IPS-18c (cell line): ENCODE data around the gene SP1.
A peak's percentile ranks its signal among the peaks of the same experiment; 100 is the strongest.
"Not testable (repeated sequence)": the region's sequence is repeated elsewhere in the genome, so short reads cannot be mapped to it uniquely, and the experiment has no call there.

ENCODE experiments used
- H3K4me3 ChIP-seq: 2 replicates; pipeline ENCODE4 v1.7.0; 2013; ENCODE audit warnings: low read depth, mild to moderate bottlenecking, low read length, moderate library complexity; ENCODE audit not compliant: insufficient read depth
- H3K9me3 ChIP-seq: one replicate; pipeline ENCODE4 v1.6.1; 2013; ENCODE audit warnings: mild to moderate bottlenecking, low read length, moderate library complexity; ENCODE audit not compliant: control insufficient read depth, insufficient read depth

SP1 gene

DNA sequence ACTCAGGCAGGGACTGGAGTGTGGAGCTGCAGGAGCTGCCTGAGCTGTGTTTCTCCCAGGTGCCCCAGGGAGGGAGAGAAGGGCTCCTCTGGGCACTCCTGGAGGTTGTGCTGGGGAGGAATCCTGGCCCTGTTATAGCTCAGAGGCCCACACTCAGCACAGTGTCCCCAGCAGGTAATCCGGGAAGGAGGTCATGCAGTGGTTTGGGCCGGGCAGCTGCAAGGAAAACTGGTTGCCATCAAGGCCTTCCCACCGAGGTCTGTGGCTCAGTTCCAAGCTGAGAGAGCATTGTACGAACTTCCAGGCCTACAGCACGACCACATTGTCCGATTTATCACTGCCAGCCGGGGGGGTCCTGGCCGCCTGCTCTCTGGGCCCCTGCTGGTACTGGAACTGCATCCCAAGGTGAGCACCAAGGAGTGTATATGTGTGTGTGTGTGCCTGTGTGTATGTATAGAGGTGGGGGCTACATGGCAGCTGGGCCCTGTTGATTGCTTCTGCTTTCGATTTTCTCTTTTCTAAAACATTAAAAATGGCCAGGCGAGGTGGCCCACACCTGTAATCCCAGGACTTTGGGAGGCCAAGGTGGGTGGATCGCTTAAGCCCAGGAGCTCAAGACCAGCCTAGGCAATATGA lies 45.7 kb downstream of the SP1 start:
- Histone ChIP-seq H3K9me3 (no peaks in the 10 kb centered on the region), H3K4me3 (no peak overlapping the region)

DNA sequence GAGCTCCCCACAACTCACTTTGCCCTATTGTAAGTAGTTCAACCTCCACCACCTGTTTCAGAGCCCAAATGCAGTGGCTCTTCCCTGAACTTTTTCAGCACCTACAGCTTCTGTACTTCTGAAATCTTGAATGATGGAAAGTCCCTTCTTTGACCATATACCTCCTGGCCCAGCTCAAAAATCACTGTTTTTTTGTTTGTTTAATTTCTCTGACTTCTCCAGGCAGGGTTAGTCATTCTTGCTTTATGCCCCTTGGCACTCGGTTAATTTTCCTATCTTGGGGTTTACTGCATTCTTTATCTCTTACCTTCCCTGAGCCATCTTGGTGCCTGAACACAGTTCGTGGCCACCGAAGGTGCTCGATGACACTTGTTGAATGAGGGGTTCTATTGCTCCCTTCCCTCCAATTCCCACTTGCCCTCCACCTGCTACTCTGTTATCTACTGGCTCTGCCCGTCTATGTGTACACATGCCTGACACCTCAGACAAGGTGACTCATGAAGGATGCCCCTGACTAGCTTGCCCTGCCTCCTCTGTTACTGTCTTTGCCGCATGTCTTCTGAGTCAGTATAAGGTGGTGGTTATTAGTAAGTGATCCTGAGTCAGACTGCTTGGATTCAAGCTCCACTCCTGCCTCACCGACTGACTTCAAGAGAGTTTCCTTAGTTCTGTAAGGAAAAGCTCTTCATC lies 48.1 kb downstream of the SP1 start:
- Histone ChIP-seq H3K4me3 (no peak overlapping the region), H3K9me3 (no peaks in the 10 kb centered on the region)

DNA sequence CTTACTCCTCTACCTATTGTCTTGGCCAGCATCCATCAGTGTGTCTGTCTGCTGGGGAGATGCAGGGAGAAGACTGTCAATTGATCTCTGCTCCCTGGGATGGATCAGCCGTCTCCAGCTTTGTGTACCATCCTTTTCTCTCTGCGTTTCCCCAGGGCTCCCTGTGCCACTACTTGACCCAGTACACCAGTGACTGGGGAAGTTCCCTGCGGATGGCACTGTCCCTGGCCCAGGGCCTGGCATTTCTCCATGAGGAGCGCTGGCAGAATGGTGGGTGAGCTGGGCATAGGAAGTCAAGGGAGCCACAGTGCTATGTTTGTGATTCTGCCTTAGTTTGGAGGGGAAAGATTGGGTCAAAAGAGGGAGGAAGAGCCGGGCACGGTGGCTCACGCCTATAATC lies 48.8 kb downstream of the SP1 start:
- H3K9me3 ChIP-seq = no peaks in the 10 kb centered on the region
- H3K4me3 ChIP-seq = no peak overlapping the region

DNA sequence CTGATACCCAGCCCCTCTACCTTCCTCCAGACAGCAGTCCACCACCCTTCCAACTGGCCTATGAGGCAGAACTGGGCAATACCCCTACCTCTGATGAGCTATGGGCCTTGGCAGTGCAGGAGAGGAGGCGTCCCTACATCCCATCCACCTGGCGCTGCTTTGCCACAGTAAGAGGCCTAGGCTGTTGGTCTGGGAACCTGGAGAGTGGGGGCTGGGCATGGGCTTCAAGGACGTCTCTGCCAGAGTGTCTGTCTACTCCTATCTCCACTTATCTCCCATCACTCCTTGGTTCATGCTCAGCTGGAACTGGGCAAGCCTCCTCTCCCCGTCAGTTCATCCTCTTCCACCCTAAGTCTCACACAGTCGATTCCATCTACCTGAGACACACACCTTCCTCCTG lies 50.1 kb downstream of the SP1 start:
- Histone ChIP-seq H3K9me3 (no peaks in the 10 kb centered on the region), H3K4me3 (no peak overlapping the region)

DNA sequence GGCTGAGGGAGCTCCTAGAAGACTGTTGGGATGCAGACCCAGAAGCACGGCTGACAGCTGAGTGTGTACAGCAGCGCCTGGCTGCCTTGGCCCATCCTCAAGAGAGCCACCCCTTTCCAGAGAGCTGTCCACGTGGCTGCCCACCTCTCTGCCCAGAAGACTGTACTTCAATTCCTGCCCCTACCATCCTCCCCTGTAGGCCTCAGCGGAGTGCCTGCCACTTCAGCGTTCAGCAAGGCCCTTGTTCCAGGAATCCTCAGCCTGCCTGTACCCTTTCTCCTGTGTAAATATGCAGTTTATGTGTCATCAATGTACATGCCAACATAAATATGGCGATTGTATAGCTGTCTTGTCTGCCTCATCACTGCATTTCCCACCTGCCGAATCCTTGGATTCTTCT lies 51.2 kb downstream of the SP1 start:
- H3K9me3 ChIP-seq = no peaks in the 10 kb centered on the region
- no peak overlapping the region for H3K4me3 ChIP-seq

DNA sequence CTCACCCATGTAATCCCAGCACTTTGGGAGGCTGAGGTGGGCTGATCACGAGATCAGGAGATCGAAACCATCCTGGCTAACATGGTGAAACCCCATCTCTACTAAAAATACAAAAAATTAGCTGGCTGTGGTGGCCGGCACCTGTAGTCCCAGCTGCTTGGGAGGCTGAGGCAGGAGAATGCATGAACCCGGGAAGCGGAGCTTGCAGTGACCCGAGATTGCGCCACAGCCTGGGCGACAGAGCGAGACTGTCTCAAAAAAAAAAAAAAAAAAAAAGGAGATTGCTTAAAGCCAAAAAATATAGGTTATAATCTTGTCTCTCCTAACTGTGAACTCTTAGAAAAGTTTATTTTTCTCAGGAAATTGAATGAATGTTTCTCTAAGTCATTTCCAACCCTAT lies 55.4 kb downstream of the SP1 start:
- H3K4me3 ChIP-seq, H3K9me3 ChIP-seq: not testable (repeated sequence)

DNA sequence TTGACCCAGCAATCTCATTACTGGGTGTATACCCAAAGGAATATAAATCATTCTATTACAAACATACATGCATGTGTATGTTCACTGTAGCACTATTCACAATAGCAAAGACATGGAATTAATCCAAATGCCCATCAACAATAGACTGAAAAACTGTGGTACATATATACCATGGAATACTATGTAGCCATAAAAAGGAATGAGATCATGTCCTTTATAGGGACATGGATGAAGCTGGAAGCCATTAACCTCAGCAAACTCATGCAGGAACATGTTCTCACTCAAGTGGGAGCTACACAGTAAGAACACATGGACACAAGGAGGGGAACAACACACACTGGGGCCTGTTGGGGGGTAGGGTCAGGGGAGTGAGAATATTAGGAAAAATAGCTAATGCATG lies 59.6 kb downstream of the SP1 start:
- H3K4me3 ChIP-seq, H3K9me3 ChIP-seq: not testable (repeated sequence)

DNA sequence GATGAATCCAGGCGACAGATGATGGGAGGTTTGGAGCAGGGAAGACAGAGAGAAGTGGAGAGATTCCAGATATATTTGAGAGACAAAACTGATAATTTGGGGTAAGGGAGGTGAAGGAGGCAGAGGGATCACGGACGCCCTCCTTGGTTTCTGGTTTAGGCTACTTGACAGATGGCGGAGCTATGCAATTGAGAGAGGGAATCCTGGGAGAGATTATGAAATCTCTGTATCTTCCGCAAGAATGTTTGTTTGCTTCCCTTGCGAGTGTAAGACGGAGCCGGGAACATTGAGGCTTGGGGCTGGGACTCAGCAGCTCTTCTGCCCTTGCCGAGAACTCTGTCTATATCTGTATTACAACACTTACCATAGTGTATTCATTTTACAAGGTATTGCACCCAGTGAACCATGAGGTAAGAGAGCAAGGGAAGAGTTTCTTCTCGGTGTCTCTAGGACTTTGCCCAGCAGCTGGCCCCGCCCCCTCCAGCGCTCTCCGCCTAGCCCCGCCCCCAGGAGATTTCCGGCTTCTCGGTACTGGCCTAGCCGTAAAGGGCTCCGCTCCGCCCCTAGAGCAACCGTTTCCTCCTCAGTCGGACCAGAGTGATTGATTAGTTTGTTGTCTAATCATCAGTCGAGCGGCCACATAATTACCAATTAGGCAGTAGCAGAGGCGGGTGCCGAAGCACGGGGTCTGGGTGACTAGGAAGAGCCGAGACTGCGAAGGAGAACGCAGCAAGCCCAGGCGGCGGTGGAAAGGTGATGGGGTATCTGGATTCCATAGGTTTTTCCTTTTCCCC lies 61.3 kb downstream of the SP1 start, which contains the start of gene PRR13:
Gene PRR13 (plus strand): TSS at position 695 of the 794 bp plus-strand sequence. CDS start 981 bp downstream, outside the sequence.
- peak within 1 kb of the TSS; percentile 82 for H3K4me3 ChIP-seq
- no peaks in the 10 kb centered on the region for H3K9me3 ChIP-seq

DNA sequence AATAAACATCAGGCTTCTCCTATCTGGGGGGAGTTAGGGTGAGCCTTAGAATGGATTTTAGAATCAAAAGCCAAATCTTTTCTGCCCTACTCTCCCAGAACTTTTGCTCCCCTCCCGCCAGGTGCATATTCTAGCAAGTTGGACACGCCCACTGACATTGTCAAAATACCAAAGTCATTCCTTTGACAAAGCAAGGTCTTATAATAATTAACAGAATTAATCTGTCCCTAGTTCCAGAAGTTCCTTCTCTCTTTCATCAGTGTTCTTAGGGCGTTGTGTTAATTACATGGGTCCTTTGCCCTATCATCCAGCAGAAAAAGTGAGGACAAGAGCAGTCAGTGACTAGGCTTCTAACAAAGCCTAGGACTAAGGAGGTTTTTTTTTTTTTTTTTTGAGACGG lies 64.0 kb downstream of the SP1 start:
- no peak overlapping the region for H3K4me3 ChIP-seq
- no peaks in the 10 kb centered on the region for H3K9me3 ChIP-seq

DNA sequence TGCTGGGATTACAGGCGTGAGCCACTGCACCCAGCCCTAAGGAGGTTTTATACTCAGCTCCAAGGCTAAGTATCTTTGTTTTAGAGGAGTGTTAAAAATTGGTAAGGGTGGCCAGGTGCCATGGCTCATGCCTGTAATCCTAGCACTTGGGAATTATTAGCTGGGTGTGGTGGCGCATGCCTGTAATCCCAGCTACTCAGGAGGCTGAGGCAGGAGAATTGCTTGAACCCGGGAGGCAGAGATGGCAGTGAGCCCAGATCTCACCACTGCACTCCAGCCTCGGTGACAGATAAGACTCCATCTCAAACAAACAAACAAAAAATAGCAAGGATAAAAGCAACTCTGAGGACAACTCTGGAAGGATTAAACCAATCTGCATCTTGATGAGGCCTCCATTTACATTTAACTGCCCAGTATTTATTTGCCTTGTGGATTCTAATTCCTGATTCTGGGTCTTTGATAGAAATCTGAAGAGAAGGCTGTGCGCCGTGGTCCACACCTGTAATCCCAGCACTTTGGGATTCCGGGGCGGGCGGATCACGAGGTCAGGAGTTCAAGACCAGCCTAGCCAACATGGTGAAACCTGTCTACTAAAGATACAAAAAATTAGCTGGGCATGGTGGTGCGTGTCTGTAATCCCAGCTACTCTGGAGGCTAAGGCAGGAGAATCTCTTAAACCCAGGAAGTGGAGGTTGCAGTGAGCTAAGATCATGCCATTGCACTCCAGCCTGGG lies 64.8 kb downstream of the SP1 start:
- H3K4me3 ChIP-seq = not testable (repeated sequence)

DNA sequence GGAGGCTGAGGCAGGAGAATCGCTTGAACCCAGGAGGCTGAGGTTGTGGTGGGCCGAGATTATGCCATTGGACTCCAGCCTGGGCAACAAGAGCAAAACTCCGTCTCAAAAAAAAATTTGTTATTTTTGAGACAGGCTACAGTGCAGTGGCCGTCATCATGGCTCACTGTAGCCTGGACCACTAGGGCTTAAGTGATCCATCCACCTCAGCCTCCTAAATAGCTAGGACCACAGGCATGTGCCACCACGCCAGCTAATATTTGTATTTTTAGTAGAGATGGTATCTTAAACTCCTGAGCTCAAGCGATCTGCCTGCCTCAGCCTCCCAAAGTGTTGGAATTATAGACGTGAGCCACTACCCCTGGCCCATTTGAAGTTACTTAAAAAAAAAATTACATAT lies 71.0 kb downstream of the SP1 start:
- no peak overlapping the region for H3K4me3 ChIP-seq
- no peaks in the 10 kb centered on the region for H3K9me3 ChIP-seq

More for the DNA sequence above, 64.8 kb downstream of the SP1 start:
- not testable (repeated sequence) for H3K9me3 ChIP-seq

DNA sequence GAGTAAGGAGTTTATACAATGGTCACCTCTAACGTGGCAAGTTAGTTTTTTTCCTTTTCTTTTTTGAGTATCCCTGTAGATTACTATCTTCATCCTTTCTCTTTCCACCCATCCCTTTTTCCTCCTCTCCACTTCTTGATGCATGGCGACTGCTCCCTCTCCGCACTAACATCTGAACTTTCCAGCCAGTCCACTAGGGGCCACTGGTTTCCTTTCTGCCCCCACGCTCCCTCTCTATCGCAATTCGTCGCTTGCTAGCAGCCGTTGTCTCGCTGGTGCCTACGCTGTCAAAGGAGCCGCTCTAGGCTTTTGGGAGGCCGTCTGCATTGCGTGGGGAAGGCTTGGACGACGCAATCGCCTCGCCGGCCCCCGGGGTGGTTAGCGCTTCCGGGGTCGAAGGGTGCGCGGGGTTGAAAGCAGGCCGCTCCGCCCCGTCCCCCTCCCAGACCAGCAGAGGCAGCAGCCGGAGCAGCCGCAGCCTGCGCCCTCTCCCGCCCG lies 71.7 kb downstream of the SP1 start, which contains the start of gene PCBP2:
Gene PCBP2 (plus strand): TSS at position 442 of the 498 bp plus-strand sequence. CDS start 2,699 bp downstream, outside the sequence.
- peak within 1 kb of the TSS; percentile 77 for H3K4me3 ChIP-seq
- no peaks in the 10 kb centered on the region for H3K9me3 ChIP-seq

DNA sequence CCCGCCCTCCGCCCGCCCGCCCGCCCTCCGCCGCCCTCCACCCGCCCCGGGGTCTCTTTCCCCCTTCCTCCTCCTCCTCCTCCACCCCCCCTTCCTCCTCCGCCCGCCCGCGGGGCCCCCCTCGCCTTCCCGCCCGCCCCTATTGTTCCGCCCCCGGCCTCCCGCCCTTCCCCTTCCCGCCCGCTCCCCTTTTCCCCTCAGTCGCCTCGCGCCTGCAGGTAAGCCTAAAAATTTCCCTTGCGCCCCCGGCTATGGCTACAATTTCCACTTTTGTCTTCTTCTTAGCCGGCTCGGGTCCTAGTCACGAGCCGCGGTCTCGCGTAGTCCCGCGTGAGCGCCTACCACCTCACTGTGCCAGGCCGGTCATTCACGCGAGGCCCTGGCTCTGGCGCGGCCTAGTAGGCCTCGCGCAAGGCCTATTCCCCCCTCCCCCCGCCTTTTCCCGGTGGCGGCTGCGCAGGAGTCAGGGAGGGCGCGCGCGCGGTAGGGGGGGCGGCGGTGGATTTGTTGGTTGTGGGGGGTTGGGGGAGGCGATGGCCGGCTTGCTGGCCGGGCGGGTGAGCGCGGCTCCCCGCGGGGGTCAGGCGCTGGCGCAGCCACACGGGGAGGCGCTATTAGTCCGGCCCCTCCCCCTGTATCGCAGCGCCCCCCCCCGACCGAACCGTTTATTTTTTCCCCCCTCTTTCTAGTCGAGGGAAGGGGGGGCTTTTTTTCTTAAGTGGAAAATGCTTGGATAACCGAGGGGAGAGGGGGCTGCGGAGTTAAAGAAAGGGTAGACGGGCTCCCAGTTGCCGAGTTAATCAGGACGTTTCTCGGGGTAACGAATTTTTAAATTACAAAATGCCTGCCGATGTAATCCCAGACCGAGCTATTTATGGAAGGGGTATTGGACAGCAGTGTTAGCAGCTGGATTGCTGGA lies 72.4 kb downstream of the SP1 start:
- Histone ChIP-seq H3K4me3 (peak overlapping the region; percentile 77), H3K9me3 (no peaks in the 10 kb centered on the region)

DNA sequence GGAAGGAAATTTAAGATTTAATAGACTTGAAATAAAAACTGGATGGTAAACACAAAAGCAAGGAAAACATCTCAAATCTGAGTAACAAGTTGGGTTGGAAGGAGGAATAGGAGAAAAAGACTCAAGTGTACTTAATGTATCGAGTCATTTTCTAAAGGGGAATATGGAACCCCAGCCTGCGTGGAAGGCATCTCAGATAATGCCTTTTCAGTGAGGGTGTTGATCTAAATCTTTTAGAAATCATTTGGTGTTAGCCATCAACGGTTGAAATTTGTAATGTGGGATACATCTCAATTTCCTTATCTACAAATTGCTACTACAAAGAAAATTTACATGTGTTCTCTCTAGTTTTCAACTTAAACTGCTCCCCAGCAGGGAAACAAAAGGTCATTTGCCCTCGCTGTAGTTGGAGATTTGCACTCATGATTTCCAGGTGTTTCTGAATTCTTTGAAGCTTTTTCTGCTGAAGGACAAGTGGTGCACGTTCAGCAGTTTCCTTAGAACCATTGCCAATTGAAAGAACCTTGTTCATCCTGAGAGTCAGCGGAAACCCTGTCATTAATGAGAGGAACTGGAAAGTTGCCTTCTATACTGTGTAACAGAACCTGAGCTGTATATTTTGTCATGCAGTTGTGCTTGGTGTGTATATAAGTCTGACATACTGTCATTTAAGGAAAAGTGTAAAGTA lies 74.1 kb downstream of the SP1 start:
- Histone ChIP-seq H3K4me3 (no peak overlapping the region), H3K9me3 (no peaks in the 10 kb centered on the region)

DNA sequence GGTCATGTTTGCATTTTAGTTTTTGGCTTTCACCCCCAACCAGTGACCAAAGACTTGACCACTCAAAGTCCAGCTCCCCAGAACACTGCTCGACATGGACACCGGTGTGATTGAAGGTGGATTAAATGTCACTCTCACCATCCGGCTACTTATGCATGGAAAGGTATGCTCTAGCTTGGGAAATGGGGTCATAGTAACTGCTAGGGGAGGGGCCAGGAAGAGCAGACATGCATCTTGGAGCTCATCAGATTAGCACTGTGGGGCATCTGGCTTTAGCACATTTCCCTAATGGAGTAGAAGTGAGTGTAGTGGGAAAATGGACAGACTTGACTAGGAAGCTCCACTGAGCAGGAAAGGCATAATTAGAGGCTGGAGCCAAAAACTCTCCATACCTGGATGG lies 74.7 kb downstream of the SP1 start:
- no peak overlapping the region for H3K4me3 ChIP-seq
- H3K9me3 ChIP-seq = no peaks in the 10 kb centered on the region
